Activated naive CD8-positive, alpha-beta T cell treated with anti-CD3 and anti-CD28 coated beads, Interleukin-2, amount 50 U/mL, for 24 hours (primary cell): ENCODE measurements around the gene SLC28A1.

Experiments
- ATAC-seq: fragments of 150-1000 bp; cut with Tn5 transposase; one replicate; pipeline ENCODE4 v1.10.0; 2021
- DNase-seq: peaks from one replicate; pipeline ENCODE4 v3.0.0; 2021
- H3K27ac Mint-ChIP-seq: one replicate; pipeline ENCODE4 v1.8.0; 2021; ENCODE audit warnings: mild to moderate bottlenecking, mixed read lengths
- H3K27me3 Mint-ChIP-seq: one replicate; pipeline ENCODE4 v1.8.0; 2021; ENCODE audit warnings: mixed read lengths
- H3K36me3 Mint-ChIP-seq: one replicate; pipeline ENCODE4 v1.8.0; 2021; ENCODE audit warnings: low read depth, mixed read lengths
- H3K4me1 Mint-ChIP-seq: one replicate; pipeline ENCODE4 v1.8.0; 2021; ENCODE audit warnings: mixed read lengths
- H3K4me3 Mint-ChIP-seq: one replicate; pipeline ENCODE4 v1.8.0; 2021; ENCODE audit warnings: mild to moderate bottlenecking, moderate library complexity, mixed read lengths
- H3K9me3 Mint-ChIP-seq: one replicate; pipeline ENCODE4 v1.8.0; 2021; ENCODE audit warnings: mixed read lengths

Gene SLC28A1

GRCh38 chr15:84946772-84947489 lies 62.5 kb downstream of the SLC28A1 start:
- no peaks in the 10 kb centered on the region for H3K9me3 Mint-ChIP-seq
- ATAC-seq, result no peak

GRCh38 chr15:84947947-84948830 lies 63.7 kb downstream of the SLC28A1 start:
- H3K9me3 Mint-ChIP-seq, result no peaks in the 10 kb centered on the region
- no peak overlapping the region for H3K27ac Mint-ChIP-seq
- no peaks in the 10 kb centered on the region for H3K4me1 Mint-ChIP-seq
- DNase-seq, result no peak
- no peak overlapping the region for H3K4me3 Mint-ChIP-seq
- ATAC-seq, result no peak
- no peaks in the 10 kb centered on the region for H3K27me3 Mint-ChIP-seq
- no peaks in the 10 kb centered on the region for H3K36me3 Mint-ChIP-seq

More at GRCh38 chr15:84946772-84947489, 62.5 kb downstream of the SLC28A1 start:
- Mint-ChIP-seq H3K4me3 (no peak overlapping the region), H3K4me1 (no peaks in the 10 kb centered on the region), H3K27ac (no peak overlapping the region), H3K27me3 (no peaks in the 10 kb centered on the region), H3K36me3 (no peaks in the 10 kb centered on the region)
- no peak for DNase-seq

GRCh38 chr15:84949043-84949442 lies 64.6 kb downstream of the SLC28A1 start:
- Mint-ChIP-seq H3K9me3 (no peaks in the 10 kb centered on the region), H3K27ac (no peak overlapping the region)
- no peak for DNase-seq

GRCh38 chr15:84949845-84950569 lies 65.5 kb downstream of the SLC28A1 start:
- DNase-seq, result no peak
- no peaks in the 10 kb centered on the region for H3K27me3 Mint-ChIP-seq
- no peak overlapping the region for H3K4me3 Mint-ChIP-seq
- H3K9me3 Mint-ChIP-seq, result no peaks in the 10 kb centered on the region
- H3K36me3 Mint-ChIP-seq, result no peaks in the 10 kb centered on the region
- no peaks in the 10 kb centered on the region for H3K4me1 Mint-ChIP-seq
- no peak overlapping the region for H3K27ac Mint-ChIP-seq
- ATAC-seq, result no peak

More at GRCh38 chr15:84949043-84949442, 64.6 kb downstream of the SLC28A1 start:
- Mint-ChIP-seq H3K27me3 (no peaks in the 10 kb centered on the region), H3K36me3 (no peaks in the 10 kb centered on the region), H3K4me3 (no peak overlapping the region), H3K4me1 (no peaks in the 10 kb centered on the region)
- no peak for ATAC-seq

- ATAC-seq, result no peak
- H3K27ac Mint-ChIP-seq, result no peak overlapping the region
Observed at GRCh38 chr15:84950570-84951111, 66.2 kb downstream of the SLC28A1 start.

GRCh38 chr15:84951736-84952135 lies 67.3 kb downstream of the SLC28A1 start:
- no peak overlapping the region for H3K4me3 Mint-ChIP-seq
- H3K27me3 Mint-ChIP-seq, result peaks cover 7% of the 10 kb centered on the region
- no peak overlapping the region for H3K27ac Mint-ChIP-seq
- H3K4me1 Mint-ChIP-seq, result peaks cover 2% of the 10 kb centered on the region
- ATAC-seq (no peak), DNase-seq (no peak)
- no peaks in the 10 kb centered on the region for H3K9me3 Mint-ChIP-seq
- H3K36me3 Mint-ChIP-seq, result no peaks in the 10 kb centered on the region

More at GRCh38 chr15:84950570-84951111, 66.2 kb downstream of the SLC28A1 start:
- Mint-ChIP-seq H3K4me1 (no peaks in the 10 kb centered on the region), H3K27me3 (no peaks in the 10 kb centered on the region), H3K4me3 (no peak overlapping the region), H3K9me3 (no peaks in the 10 kb centered on the region), H3K36me3 (no peaks in the 10 kb centered on the region)
- no peak for DNase-seq

- Mint-ChIP-seq H3K4me3 (no peak overlapping the region), H3K4me1 (peaks cover 2% of the 10 kb centered on the region), H3K9me3 (no peaks in the 10 kb centered on the region), H3K27ac (no peak overlapping the region), H3K36me3 (no peaks in the 10 kb centered on the region), H3K27me3 (peaks cover 12% of the 10 kb centered on the region)
- DNase-seq (no peak), ATAC-seq (no peak)
Observed at GRCh38 chr15:84953136-84953535, 68.7 kb downstream of the SLC28A1 start.

- H3K4me3 Mint-ChIP-seq, result no peak overlapping the region
- ATAC-seq (no peak), DNase-seq (no peak)
- H3K36me3 Mint-ChIP-seq, result no peaks in the 10 kb centered on the region
- no peaks in the 10 kb centered on the region for H3K9me3 Mint-ChIP-seq
- peaks cover 12% of the 10 kb centered on the region for H3K27me3 Mint-ChIP-seq
- H3K4me1 Mint-ChIP-seq, result peaks cover 2% of the 10 kb centered on the region
- H3K27ac Mint-ChIP-seq, result no peak overlapping the region
Observed at GRCh38 chr15:84953726-84954125, 69.3 kb downstream of the SLC28A1 start.

- H3K27me3 Mint-ChIP-seq, result peaks cover 14% of the 10 kb centered on the region
- no peaks in the 10 kb centered on the region for H3K36me3 Mint-ChIP-seq
- H3K9me3 Mint-ChIP-seq, result no peaks in the 10 kb centered on the region
- H3K27ac Mint-ChIP-seq, result no peak overlapping the region
- ATAC-seq, result peak; percentile 49
- H3K4me3 Mint-ChIP-seq, result no peak overlapping the region
- peaks cover 7% of the 10 kb centered on the region for H3K4me1 Mint-ChIP-seq
- peak; percentile 38 for DNase-seq
Observed at GRCh38 chr15:84955089-84955848, 70.8 kb downstream of the SLC28A1 start.

GRCh38 chr15:84956199-84956598 lies 71.7 kb downstream of the SLC28A1 start:
- peaks cover 14% of the 10 kb centered on the region for H3K27me3 Mint-ChIP-seq
- no peak for DNase-seq
- no peaks in the 10 kb centered on the region for H3K9me3 Mint-ChIP-seq
- peaks cover 7% of the 10 kb centered on the region for H3K4me1 Mint-ChIP-seq
- no peak overlapping the region for H3K4me3 Mint-ChIP-seq
- ATAC-seq, result no peak
- no peak overlapping the region for H3K27ac Mint-ChIP-seq
- no peaks in the 10 kb centered on the region for H3K36me3 Mint-ChIP-seq

- Mint-ChIP-seq H3K36me3 (no peaks in the 10 kb centered on the region), H3K27me3 (peaks cover 16% of the 10 kb centered on the region), H3K4me3 (no peak overlapping the region), H3K27ac (no peak overlapping the region), H3K4me1 (peaks cover 7% of the 10 kb centered on the region), H3K9me3 (peaks cover 4% of the 10 kb centered on the region)
- DNase-seq (no peak), ATAC-seq (no peak)
Observed at GRCh38 chr15:84960391-84961113, 76.1 kb downstream of the SLC28A1 start.

GRCh38 chr15:84961114-84961452 lies 76.6 kb downstream of the SLC28A1 start:
- H3K4me1 Mint-ChIP-seq, result peaks cover 4% of the 10 kb centered on the region
- no peak overlapping the region for H3K4me3 Mint-ChIP-seq
- peaks cover 4% of the 10 kb centered on the region for H3K9me3 Mint-ChIP-seq
- H3K36me3 Mint-ChIP-seq, result no peaks in the 10 kb centered on the region
- no peak overlapping the region for H3K27ac Mint-ChIP-seq
- H3K27me3 Mint-ChIP-seq, result peaks cover 13% of the 10 kb centered on the region
- DNase-seq, result no peak
- no peak for ATAC-seq

- Mint-ChIP-seq H3K9me3 (peaks cover 4% of the 10 kb centered on the region), H3K4me3 (no peak overlapping the region), H3K36me3 (no peaks in the 10 kb centered on the region), H3K27ac (no peak overlapping the region), H3K27me3 (peaks cover 9% of the 10 kb centered on the region), H3K4me1 (peaks cover 4% of the 10 kb centered on the region)
- DNase-seq, result no peak
- ATAC-seq, result no peak
Observed at GRCh38 chr15:84961707-84962106, 77.2 kb downstream of the SLC28A1 start.
